KOPT-K1 (cell line): ENCODE measurements around the gene CES1.
"Not testable (repeated sequence)": the region's sequence is repeated elsewhere in the genome, so short reads cannot be mapped to it uniquely, and the experiment has no call there.

Experiments used
- H3K27ac ChIP-seq: fragments of 200-600 bp; sonication (generic); 2 replicates; pipeline ENCODE4 v1.5.1; 2016; ENCODE audit warnings: antibody characterized with exemption, mild to moderate bottlenecking, low read depth, low read length; ENCODE audit not compliant: poor library complexity, severe bottlenecking
- H3K36me3 ChIP-seq: fragments of 200-600 bp; sonication (generic); 2 replicates; pipeline ENCODE4 v1.5.1; 2017; ENCODE audit warnings: antibody characterized with exemption, mild to moderate bottlenecking, low read length, moderate library complexity; ENCODE audit not compliant: insufficient read depth
- H3K9me3 ChIP-seq: fragments of 200-600 bp; sonication (generic); 2 replicates; pipeline ENCODE4 v1.5.1; 2017; ENCODE audit warnings: antibody characterized with exemption, low read length, mild to moderate bottlenecking; ENCODE audit not compliant: insufficient read depth, poor library complexity, severe bottlenecking

CES1 gene

DNA sequence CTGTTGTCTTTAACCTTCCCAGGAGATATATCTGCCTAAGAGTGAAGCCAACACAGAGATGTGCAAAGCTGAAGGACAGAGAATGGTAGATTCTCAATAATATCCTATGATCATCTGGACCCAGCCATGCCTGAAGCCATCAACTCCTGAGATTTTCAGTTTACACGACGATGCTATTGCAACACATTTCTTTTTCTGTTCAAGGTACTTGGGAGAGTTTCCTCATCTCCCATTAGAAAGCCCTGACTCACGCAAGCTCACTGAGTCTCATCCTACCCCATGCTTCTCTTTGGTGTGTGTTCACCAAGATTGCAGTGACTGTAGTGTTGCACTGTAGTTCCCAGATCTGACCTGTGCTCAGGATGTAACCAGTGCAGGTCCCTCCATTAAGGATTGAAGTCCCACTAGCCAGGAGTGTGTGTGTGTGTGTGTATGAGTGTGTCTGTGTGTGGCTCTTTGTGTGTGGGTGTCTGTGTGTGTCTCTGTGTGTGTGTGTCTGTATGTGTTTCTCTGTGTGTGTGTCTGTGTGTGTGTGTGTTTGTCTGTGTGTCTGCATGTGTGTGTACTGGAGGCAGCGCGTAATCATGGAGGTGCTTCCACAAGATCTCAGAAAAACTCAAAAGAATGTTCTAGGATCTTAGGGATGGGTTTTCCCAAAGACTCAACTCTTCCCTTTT is 15.5 kb downstream of the CES1 start:
- H3K27ac ChIP-seq = no peak overlapping the region
- no peaks in the 10 kb centered on the region for H3K36me3 ChIP-seq
- H3K9me3 ChIP-seq = no peaks in the 10 kb centered on the region

DNA sequence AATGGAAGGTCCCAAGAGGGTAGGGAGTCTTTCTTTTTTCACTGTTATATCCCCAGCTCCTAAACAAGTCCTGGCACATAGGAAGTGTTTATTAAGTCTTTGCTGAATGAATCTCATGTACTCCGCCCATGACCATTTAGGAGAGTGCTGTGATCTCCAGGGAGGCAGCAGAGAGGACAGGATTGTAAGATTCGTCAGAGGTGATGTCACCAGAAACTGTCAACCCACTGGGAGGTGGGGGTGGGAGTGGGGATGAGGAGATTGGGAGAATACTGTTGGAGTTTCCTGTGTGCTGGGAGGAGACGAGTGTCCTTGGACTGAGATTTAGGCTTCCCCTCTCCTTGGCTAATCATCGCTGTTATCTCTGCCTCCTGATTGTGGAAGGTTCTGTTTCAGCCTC is 16.7 kb downstream of the CES1 start:
- H3K9me3 ChIP-seq = not testable (repeated sequence)

DNA sequence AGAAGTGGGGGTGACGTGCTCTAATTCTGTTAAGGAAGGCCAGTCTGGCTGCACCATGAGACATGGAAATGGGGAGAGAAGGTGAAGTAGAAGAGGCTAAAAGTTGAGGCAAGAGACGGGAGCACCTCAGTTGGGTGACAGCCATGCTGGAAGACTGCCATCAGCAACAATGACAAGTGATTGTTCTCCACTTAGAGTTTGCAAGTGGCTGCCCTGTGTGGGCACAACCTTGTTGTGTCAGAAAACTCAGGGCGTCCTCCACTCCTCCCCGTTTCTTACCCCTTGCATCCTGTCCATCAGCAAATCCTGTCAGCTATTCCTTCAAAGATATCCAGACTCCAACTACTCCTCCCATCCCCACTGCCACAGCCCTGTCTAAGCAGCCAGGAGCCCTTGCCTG is 17.6 kb downstream of the CES1 start:
- no peak overlapping the region for H3K27ac ChIP-seq
- H3K9me3 ChIP-seq = no peaks in the 10 kb centered on the region
- H3K36me3 ChIP-seq = no peaks in the 10 kb centered on the region

More for the DNA sequence above, 16.7 kb downstream of the CES1 start:
- not testable (repeated sequence) for H3K36me3 ChIP-seq, H3K27ac ChIP-seq

DNA sequence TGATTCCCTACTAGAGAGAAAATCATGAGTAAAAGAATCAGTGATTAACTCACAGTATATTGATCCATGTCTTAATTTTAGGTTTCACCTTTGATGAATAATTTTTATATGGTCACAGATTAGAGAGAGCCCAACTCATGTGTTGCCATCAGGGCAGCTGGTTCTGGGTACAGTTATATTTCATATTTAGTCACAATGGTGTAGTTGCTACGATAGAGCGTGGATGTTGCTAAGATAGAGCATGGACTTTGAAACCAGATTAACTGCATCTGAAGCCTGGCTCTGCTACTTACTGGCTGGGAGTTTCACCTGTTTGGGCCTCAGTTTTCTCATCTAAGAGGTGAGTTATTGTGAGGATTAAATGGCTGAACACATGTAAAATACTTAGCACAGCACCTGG is 18.7 kb downstream of the CES1 start:
- H3K27ac ChIP-seq, H3K9me3 ChIP-seq, H3K36me3 ChIP-seq: not testable (repeated sequence)

DNA sequence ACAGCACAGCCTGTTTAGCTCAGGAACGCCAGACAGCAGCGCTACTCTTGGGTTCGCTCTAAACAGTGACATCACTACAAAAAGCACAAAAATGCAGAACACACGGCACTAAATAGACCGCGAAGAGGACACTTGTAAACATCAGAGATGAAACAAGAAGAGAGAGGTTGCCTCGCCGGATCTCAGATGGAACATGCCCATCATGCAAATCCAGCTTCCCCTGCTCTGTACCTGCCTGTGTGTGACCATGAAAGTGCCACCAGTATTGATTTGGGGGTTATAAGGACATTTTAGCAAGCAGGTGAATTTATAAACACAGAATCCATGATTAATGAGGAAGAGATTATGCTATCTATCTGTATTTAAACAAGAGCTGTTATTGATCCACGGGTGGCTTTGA is 19.2 kb downstream of the CES1 start:
- H3K27ac ChIP-seq, H3K36me3 ChIP-seq, H3K9me3 ChIP-seq: not testable (repeated sequence)

DNA sequence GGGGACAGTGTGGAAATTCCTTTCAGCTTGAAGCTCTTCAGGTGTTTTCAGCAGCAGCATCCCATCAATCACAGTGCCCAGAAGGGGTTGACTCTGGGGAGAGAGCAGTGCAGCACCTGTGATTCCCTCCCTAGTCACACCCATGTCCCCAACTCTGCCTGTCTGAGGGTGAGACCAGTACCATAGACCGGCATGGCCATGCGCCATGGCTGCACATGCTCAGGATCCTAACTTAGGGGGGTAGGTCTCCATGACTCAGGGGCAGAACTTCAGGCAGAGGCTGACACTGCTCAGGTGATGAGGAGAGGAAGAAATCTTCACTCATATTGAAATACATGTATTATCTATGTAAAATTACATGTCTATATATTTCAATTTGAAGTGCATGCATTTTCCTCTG is 19.9 kb downstream of the CES1 start:
- H3K27ac ChIP-seq = no peak overlapping the region
- no peaks in the 10 kb centered on the region for H3K36me3 ChIP-seq
- H3K9me3 ChIP-seq = no peaks in the 10 kb centered on the region

DNA sequence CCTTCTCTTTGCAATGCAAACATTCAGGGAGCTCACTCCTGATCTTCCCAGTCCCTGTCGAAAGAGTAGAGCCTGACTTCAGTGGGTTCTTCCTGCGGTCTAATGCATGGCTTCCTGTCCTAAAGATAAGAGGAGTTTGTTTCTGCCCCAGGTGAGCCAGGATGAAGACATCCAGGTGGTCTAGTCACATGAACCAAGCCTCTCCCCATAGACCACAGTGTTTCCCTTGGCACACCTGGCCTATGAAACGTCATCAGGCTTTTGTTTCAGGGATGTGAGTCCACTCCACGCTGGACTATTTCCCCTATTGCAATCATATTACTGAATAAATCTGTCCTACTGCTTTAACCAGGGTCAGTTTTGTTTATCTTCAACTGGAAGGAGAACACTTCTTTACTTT is 21.1 kb downstream of the CES1 start:
- Histone ChIP-seq H3K36me3 (no peaks in the 10 kb centered on the region), H3K27ac (no peak overlapping the region), H3K9me3 (no peaks in the 10 kb centered on the region)

DNA sequence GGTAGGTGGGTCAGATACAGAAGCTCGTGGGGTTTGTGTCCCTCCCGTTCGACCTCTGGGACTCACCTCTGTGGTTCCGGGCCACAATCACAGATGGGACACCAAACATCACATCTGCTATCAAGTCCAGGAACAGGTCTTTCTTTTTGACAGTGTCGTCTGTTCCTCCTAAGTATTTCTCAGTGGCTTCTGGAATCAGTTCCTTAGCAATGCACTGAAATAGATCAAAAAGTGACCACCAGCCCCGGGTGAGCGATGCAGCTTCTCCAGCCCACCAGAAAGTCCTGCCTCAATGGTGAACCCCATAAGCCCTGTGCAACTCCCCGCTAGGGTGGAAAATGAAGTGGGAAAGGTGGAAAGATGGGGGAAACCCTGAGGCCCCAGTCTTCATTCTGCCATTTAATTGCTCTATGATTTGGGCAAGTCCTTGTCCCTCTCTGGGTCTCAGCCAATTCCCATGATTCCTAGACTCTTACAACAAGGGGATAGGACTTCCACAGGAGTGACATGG is 22.4 kb downstream of the CES1 start:
- H3K9me3 ChIP-seq = no peaks in the 10 kb centered on the region
- H3K36me3 ChIP-seq = no peaks in the 10 kb centered on the region
- H3K27ac ChIP-seq = no peak overlapping the region

DNA sequence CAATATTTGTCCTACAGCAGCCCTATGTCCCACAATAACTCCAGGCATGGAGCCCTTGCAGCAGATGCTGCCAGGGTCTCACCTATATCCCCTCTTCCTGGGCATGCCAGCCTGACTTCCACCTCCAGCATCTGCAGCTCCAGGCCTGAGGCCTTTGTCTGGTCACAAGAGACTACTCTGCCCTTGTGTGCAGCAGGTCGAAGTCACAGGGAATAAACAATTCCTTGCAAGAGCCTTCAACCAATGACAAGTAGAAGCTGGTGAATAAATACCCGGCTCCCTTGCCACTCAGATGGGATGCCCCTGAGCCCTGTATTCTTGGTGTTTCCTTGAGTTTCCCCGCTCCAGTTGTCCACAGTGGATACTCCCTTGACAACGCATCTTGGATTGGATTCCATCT is 23.0 kb downstream of the CES1 start:
- H3K27ac ChIP-seq = no peak overlapping the region
- no peaks in the 10 kb centered on the region for H3K9me3 ChIP-seq
- no peaks in the 10 kb centered on the region for H3K36me3 ChIP-seq

DNA sequence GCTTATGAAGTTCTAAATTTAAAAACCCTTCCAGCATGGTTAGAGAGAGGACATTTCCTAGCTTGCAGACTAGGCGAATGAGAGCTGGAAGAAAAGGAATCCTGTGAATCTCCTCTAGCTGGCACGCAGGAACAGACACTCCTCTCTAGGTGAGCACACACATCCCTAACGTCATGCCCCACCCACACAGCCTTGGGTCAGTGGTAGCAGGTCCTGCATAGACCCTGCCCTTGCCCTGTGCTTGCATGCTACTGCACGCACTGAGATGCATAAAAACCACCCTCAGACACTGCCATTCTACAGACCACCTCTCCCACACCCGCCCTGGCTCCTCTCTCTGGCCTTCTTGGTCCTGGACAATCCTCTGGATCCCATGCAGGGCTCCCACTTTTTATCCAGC is 23.5 kb downstream of the CES1 start:
- Histone ChIP-seq H3K27ac (no peak overlapping the region), H3K9me3 (no peaks in the 10 kb centered on the region), H3K36me3 (no peaks in the 10 kb centered on the region)

DNA sequence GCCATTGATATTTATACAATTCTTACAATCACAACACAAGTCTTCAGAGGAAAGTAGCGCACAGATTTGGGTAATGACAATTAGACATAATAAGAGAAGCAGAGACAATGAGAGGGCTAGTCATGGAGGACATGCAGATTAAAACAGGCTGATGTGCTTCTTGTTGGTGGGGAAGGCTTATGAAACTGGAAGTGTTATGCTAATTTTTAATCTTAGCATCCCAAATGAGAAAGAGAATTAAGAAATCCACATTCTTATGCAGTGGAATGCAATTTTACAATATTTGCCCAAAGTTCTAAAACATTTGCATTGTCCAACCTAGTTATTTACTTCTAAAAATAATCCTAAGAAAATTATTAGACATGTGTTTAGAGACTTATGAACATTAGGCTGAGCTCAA is 24.6 kb downstream of the CES1 start:
- H3K27ac ChIP-seq, H3K36me3 ChIP-seq, H3K9me3 ChIP-seq: not testable (repeated sequence)

DNA sequence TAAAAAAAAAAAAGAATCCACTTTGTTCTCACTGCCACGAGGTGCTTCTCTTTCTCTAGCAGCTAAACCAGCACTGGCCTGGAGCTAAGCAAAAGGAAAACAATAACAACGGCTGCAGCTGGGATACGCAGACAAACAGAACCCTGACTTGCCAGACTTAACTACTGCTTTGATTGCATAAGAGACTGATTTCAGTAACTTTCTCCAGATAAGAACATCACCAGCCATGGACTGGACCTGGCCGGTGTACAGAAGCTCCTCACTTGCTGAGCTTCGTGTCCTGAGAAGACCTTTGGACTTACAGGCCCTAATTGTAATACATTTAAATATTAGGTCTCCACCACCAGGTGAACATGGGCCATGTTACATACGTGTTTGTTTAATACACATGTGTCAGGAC is 27.8 kb downstream of the CES1 start:
- not testable (repeated sequence) for H3K36me3 ChIP-seq, H3K27ac ChIP-seq, H3K9me3 ChIP-seq

DNA sequence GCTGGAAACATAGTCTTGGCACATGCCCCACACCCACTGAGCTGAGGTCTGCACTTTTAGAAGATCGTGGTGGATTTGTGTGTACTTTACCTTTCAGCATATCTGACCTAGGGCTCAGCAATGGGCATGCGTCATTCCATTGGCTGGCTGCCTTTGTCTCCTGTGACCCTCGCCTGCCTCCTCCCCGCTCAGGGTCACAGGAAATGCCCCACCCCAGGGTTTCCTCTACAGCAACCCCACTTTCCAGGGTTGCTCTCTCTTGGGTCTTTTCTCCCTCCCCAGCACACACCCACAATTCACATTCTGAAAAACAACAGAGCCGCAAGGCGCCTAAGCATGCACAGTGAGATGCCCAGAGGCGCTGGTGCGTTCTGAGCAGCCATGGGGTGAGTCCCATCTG is 29.2 kb downstream of the CES1 start:
- not testable (repeated sequence) for H3K36me3 ChIP-seq, H3K9me3 ChIP-seq, H3K27ac ChIP-seq

DNA sequence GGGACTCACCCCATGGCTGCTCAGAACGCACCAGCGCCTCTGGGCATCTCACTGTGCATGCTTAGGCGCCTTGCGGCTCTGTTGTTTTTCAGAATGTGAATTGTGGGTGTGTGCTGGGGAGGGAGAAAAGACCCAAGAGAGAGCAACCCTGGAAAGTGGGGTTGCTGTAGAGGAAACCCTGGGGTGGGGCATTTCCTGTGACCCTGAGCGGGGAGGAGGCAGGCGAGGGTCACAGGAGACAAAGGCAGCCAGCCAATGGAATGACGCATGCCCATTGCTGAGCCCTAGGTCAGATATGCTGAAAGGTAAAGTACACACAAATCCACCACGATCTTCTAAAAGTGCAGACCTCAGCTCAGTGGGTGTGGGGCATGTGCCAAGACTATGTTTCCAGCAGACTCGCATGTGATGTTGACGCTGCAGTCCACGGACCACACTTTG is 39.9 kb downstream of the CES1 start:
- not testable (repeated sequence) for H3K36me3 ChIP-seq, H3K27ac ChIP-seq, H3K9me3 ChIP-seq

DNA sequence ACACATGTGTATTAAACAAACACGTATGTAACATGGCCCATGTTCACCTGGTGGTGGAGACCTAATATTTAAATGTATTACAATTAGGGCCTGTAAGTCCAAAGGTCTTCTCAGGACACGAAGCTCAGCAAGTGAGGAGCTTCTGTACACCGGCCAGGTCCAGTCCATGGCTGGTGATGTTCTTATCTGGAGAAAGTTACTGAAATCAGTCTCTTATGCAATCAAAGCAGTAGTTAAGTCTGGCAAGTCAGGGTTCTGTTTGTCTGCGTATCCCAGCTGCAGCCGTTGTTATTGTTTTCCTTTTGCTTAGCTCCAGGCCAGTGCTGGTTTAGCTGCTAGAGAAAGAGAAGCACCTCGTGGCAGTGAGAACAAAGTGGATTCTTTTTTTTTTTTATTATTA is 41.4 kb downstream of the CES1 start:
- not testable (repeated sequence) for H3K36me3 ChIP-seq, H3K27ac ChIP-seq, H3K9me3 ChIP-seq

DNA sequence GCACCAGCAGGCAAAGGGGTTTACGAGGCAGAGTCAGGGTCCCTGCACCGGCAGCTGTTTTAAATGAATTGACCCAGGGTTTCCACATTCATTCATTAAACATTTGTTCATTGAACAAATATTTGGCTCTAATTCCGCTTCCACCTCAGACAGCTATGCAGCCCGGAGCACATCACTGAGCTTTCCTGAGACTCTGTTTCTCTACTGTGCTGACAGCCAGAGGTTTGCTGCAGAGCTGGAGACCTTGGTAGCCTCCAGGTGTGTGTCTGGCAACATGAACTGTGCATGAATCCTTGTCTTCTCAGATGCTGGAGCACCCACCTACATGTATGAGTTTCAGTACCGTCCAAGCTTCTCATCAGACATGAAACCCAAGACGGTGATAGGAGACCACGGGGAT is 42.7 kb downstream of the CES1 start:
- H3K27ac ChIP-seq, H3K36me3 ChIP-seq, H3K9me3 ChIP-seq: not testable (repeated sequence)

DNA sequence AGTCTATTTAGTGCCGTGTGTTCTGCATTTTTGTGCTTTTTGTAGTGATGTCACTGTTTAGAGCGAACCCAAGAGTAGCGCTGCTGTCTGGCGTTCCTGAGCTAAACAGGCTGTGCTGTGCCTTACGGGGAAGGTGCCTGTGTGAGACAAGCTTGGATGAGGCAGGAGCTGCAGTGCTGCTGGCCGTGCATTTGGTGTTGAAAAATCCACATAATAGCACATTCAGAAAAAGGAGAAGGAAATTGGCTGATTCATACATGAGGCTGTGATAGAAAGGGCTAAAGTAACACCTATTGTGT is 50.2 kb downstream of the CES1 start:
- not testable (repeated sequence) for H3K27ac ChIP-seq, H3K36me3 ChIP-seq, H3K9me3 ChIP-seq
